H9 (cell line): Measurements from ENCODE around the gene SEMA3C. TPM values are rescaled to one million over a fixed set of nuclear protein-coding genes. Genes with fewer than 3 reads are reported as not detected.

Experiments used
- DNase-seq: peaks from one replicate; pipeline ENCODE4 v3.0.0-alpha.2; 2017
- H2AFZ ChIP-seq: one replicate; pipeline ENCODE4 v1.6.1; 2013; ENCODE audit warnings: mild to moderate bottlenecking, low read length, control low read depth, moderate library complexity
- H2AK5ac ChIP-seq: 2 replicates; pipeline ENCODE4 v1.6.1; 2013; ENCODE audit warnings: low read length, control low read depth, mixed read lengths; ENCODE audit not compliant: insufficient read length
- H2BK120ac ChIP-seq: one replicate; pipeline ENCODE4 v1.6.1; 2013; ENCODE audit warnings: low read depth, mild to moderate bottlenecking, low read length, control low read depth, inconsistent platforms; ENCODE audit not compliant: poor library complexity, severe bottlenecking
- H2BK12ac ChIP-seq: 2 replicates; pipeline ENCODE4 v1.6.1; 2013; ENCODE audit warnings: low read length, control low read depth, mixed read lengths, low read depth; ENCODE audit not compliant: insufficient read length
- H2BK15ac ChIP-seq: 2 replicates; pipeline ENCODE4 v1.6.1; 2013; ENCODE audit warnings: low read depth, low read length, control low read depth
- H2BK20ac ChIP-seq: one replicate; pipeline ENCODE4 v1.6.1; 2013; ENCODE audit warnings: low read depth, mild to moderate bottlenecking, low read length, control low read depth, inconsistent platforms; ENCODE audit not compliant: poor library complexity, severe bottlenecking
- H2BK5ac ChIP-seq: 2 replicates; pipeline ENCODE4 v1.6.1; 2013; ENCODE audit warnings: low read length, control low read depth, mixed read lengths; ENCODE audit not compliant: insufficient read length
- H3K14ac ChIP-seq: 2 replicates; pipeline ENCODE4 v1.6.1; 2013; ENCODE audit warnings: low read length, control low read depth; ENCODE audit not compliant: insufficient read depth
- H3K18ac ChIP-seq: 2 replicates; pipeline ENCODE4 v1.6.1; 2013; ENCODE audit warnings: low read depth, mild to moderate bottlenecking, mixed read lengths, low read length, control low read depth; ENCODE audit not compliant: insufficient read length
- H3K23ac ChIP-seq: 2 replicates; pipeline ENCODE4 v1.6.1; 2013; ENCODE audit warnings: low read length, control low read depth, mixed read lengths, low read depth; ENCODE audit not compliant: insufficient read length
- H3K23me2 ChIP-seq: 2 replicates; pipeline ENCODE4 v1.6.1; 2013; ENCODE audit warnings: low read depth, mild to moderate bottlenecking, mixed read lengths, low read length, control low read depth; ENCODE audit not compliant: insufficient read length, poor library complexity, severe bottlenecking
- H3K27ac ChIP-seq: 2 replicates; pipeline ENCODE4 v1.5.1; 2013; ENCODE audit warnings: low read length, control low read depth, mixed read lengths, low read depth; ENCODE audit not compliant: insufficient read length
- H3K27me3 ChIP-seq: 2 replicates; pipeline ENCODE4 v1.6.1; 2013; ENCODE audit warnings: low read length, control low read depth, inconsistent platforms; ENCODE audit not compliant: insufficient read depth
- H3K4ac ChIP-seq: 2 replicates; pipeline ENCODE4 v1.6.1; 2013; ENCODE audit warnings: low read depth, mild to moderate bottlenecking, control low read depth, inconsistent platforms, low read length, moderate library complexity
- H3K4me1 ChIP-seq: 2 replicates; pipeline ENCODE4 v1.6.1; 2013; ENCODE audit warnings: low read length, control low read depth, inconsistent platforms; ENCODE audit not compliant: insufficient read depth
- H3K4me2 ChIP-seq: 2 replicates; pipeline ENCODE4 v1.6.1; 2013; ENCODE audit warnings: low read length, control low read depth, mixed read lengths; ENCODE audit not compliant: insufficient read length, insufficient read depth
- H3K56ac ChIP-seq: 2 replicates; pipeline ENCODE4 v1.6.1; 2013; ENCODE audit warnings: low read depth, mild to moderate bottlenecking, mixed read lengths, low read length, control low read depth; ENCODE audit not compliant: insufficient read length
- H3K79me1 ChIP-seq: 2 replicates; pipeline ENCODE4 v1.6.1; 2013; ENCODE audit warnings: low read depth, mild to moderate bottlenecking, moderate library complexity, low read length, control low read depth, inconsistent platforms; ENCODE audit not compliant: insufficient read depth, poor library complexity, severe bottlenecking
- H3K79me2 ChIP-seq: 2 replicates; pipeline ENCODE4 v1.6.1; 2013; ENCODE audit warnings: low read length, control low read depth, inconsistent platforms; ENCODE audit not compliant: insufficient read depth
- H3K9ac ChIP-seq: 2 replicates; pipeline ENCODE4 v1.6.1; 2013; ENCODE audit warnings: low read length, control low read depth, mixed read lengths; ENCODE audit not compliant: insufficient read length; ENCODE audit errors: extremely low read depth
- H3K9me3 ChIP-seq: one replicate; pipeline ENCODE4 v1.6.1; 2013; ENCODE audit warnings: low read depth, low read length, inconsistent platforms; ENCODE audit not compliant: control insufficient read depth
- H3T11ph ChIP-seq: one replicate; pipeline ENCODE4 v1.6.1; 2013; ENCODE audit warnings: mild to moderate bottlenecking, low read length, control low read depth, inconsistent platforms
- H4K20me1 ChIP-seq: one replicate; pipeline ENCODE4 v1.6.1; 2013; ENCODE audit not compliant: control insufficient read depth, insufficient read length, insufficient read depth
- H4K5ac ChIP-seq: 2 replicates; pipeline ENCODE4 v1.6.1; 2013; ENCODE audit warnings: low read depth, mild to moderate bottlenecking, mixed read lengths, low read length, control low read depth; ENCODE audit not compliant: insufficient read length
- H4K8ac ChIP-seq: replicated peaks from 2 replicates; pipeline ENCODE4 v1.6.1; 2013; ENCODE audit warnings: low read length, control low read depth, mixed read lengths, low read depth; ENCODE audit not compliant: insufficient read length
- H4K91ac ChIP-seq: 2 replicates; pipeline ENCODE4 v1.6.1; 2013; ENCODE audit warnings: low read depth, mild to moderate bottlenecking, moderate library complexity, mixed read lengths, low read length, control low read depth; ENCODE audit not compliant: insufficient read length
- H3K27ac Mint-ChIP-seq, 3 experiments: 2 replicates in 2 of 3; 3 replicates in 1 of 3; pipeline ENCODE4 v1.8.0; 2020 to 2021; ENCODE audit warnings: mixed read lengths in 3 of 3, mild to moderate bottlenecking in 1 of 3, moderate library complexity in 1 of 3
- H3K27me3 Mint-ChIP-seq: 2 replicates; pipeline ENCODE4 v1.8.0; 2021; ENCODE audit warnings: low read depth, mild to moderate bottlenecking, moderate library complexity, mixed read lengths
- H3K36me3 Mint-ChIP-seq, 3 experiments: 2 replicates in 2 of 3; 3 replicates in 1 of 3; pipeline ENCODE4 v1.8.0; 2020 to 2021; ENCODE audit warnings: low read depth in 3 of 3, mixed read lengths in 3 of 3; ENCODE audit not compliant: insufficient read depth in 1 of 3
- H3K4me1 Mint-ChIP-seq, 2 experiments: 2 replicates each; pipeline ENCODE4 v1.8.0; 2020; ENCODE audit warnings: mixed read lengths in 2 of 2
- H3K4me3 Mint-ChIP-seq, 2 experiments: 2 replicates in 1 of 2; 3 replicates in 1 of 2; pipeline ENCODE4 v1.8.0; 2020 to 2021; ENCODE audit warnings: mild to moderate bottlenecking in 2 of 2, mixed read lengths in 2 of 2, moderate library complexity in 1 of 2
- H3K9me3 Mint-ChIP-seq, 2 experiments: 2 replicates in 1 of 2; 3 replicates in 1 of 2; pipeline ENCODE4 v1.8.0; 2020; ENCODE audit warnings: mild to moderate bottlenecking in 2 of 2, mixed read lengths in 2 of 2, moderate library complexity in 1 of 2
- CTCF ChIP-seq: fragments of 200-600 bp; sonication (generic); conservative IDR thresholded peaks from 3 replicates; pipeline ENCODE4 v1.8.0; 2021; ENCODE audit warnings: antibody characterized with exemption, mild to moderate bottlenecking
- WGBS: extraction: QIAGEN DNeasy Blood & Tissue Kit; methylation state at CpG from one replicate; pipeline ENCODE4 v1.1.7; 2013; ENCODE audit warnings: missing lambda C conversion rate, low lambda C conversion rate, mixed read lengths; ENCODE audit not compliant: insufficient read length; ENCODE audit errors: extremely low coverage; 5-methylcytosine and 5-hydroxymethylcytosine counted together
- total RNA-seq: library from RNA; stranded (reverse); gene quantifications from 2 replicates; pipeline ENCODE4 v1.2.1, GENCODE V29; 2021

The SEMA3C gene
- total RNA-seq, 1 experiment from 2014 or later, result 1.6 TPM

- Histone ChIP-seq H3K4ac (no peak overlapping the region), H3K23ac (no peak overlapping the region), H3K79me1 (no peaks in the 10 kb centered on the region), H2BK120ac (no peak overlapping the region), H3T11ph (no peak overlapping the region), H3K23me2 (no peaks in the 10 kb centered on the region), H4K91ac (no peak overlapping the region), H2BK15ac (no peak overlapping the region), H3K14ac (no peak overlapping the region), H2AK5ac (no peak overlapping the region), H3K27ac (no peak overlapping the region), H3K27me3 (no peaks in the 10 kb centered on the region), H3K79me2 (no peaks in the 10 kb centered on the region), H4K20me1 (no peaks in the 10 kb centered on the region), H3K56ac (no peak overlapping the region), H2AFZ (no peak overlapping the region), H3K9ac (no peak overlapping the region), H3K9me3 (no peaks in the 10 kb centered on the region), H4K8ac (no peak overlapping the region), H3K4me1 (peaks cover 3% of the 10 kb centered on the region), H2BK5ac (no peak overlapping the region), H2BK12ac (no peak overlapping the region), H4K5ac (no peak overlapping the region), H2BK20ac (no peak overlapping the region), H3K18ac (no peak overlapping the region), H3K4me2 (no peak overlapping the region)
- H3K4me1 Mint-ChIP-seq, result peaks cover 9 to 16% of the 10 kb centered on the region in 2 experiments
- H3K36me3 Mint-ChIP-seq, result peaks cover 5 to 6% (median 6%) of the 10 kb centered on the region in 3 experiments
- no peak for TF ChIP-seq CTCF
- WGBS, result no CpG with 5 or more reads among the region's 2 CpGs
- DNase-seq, result no peak
- no peak overlapping the region for H3K4me3 Mint-ChIP-seq
- no peaks in the 10 kb centered on the region; the same call in 1 of the 2 replicates for H3K27me3 Mint-ChIP-seq
- peak overlapping the region in 2 of 3 experiments; percentile 28 to 71; a peak in 2 of 7 replicates for H3K27ac Mint-ChIP-seq
- peaks cover 5 to 6% of the 10 kb centered on the region in 2 experiments for H3K9me3 Mint-ChIP-seq
Observed at GRCh38 chr7:80711531-80711930, 207.3 kb downstream of the SEMA3C start.
